Upper lobe of right lung (tissue), 1 donor: ENCODE data around the gene WWOX. TPM values are rescaled to one million over a fixed set of nuclear protein-coding genes. Genes with fewer than 3 reads are reported as not detected.

Experiments
- ATAC-seq: fragments of 200-7000 bp; cut with Tn5 transposase; one replicate; pipeline ENCODE4 v1.9.1; 2020; ENCODE audit warnings: mild to moderate bottlenecking, moderate library complexity
- DNase-seq: peaks from one replicate; pipeline ENCODE4 v3.0.0-alpha.2; 2020
- H3K27ac ChIP-seq: fragments of 200-600 bp; one replicate; pipeline ENCODE4 v1.8.0; 2022
- H3K27me3 ChIP-seq: fragments of 200-600 bp; one replicate; pipeline ENCODE4 v1.8.0; 2022; ENCODE audit warnings: mild to moderate bottlenecking
- H3K36me3 ChIP-seq: fragments of 200-600 bp; one replicate; pipeline ENCODE4 v1.8.0; 2022
- H3K4me1 ChIP-seq: fragments of 200-600 bp; one replicate; pipeline ENCODE4 v1.8.0; 2022
- H3K4me3 ChIP-seq: fragments of 200-600 bp; one replicate; pipeline ENCODE4 v1.8.0; 2022; ENCODE audit warnings: mild to moderate bottlenecking
- H3K9me3 ChIP-seq: fragments of 200-600 bp; one replicate; pipeline ENCODE4 v1.8.0; 2022
- CTCF ChIP-seq: fragments of 200-600 bp; IDR thresholded peaks from one replicate; pipeline ENCODE4 v1.8.0; 2022; ENCODE audit warnings: antibody characterized with exemption
- intact Hi-C: fragments of 100-400 bp; cut with DNase I; formaldehyde crosslinking; loops from one replicate; pipeline ENCODE4 v1.11.0; 2022
- total RNA-seq: library from RNA; stranded (reverse); fragmentation: NEBNext Ultra II Directional; extraction: Animal tissue kit (Norgen Biotek cat#: 25700); gene quantifications from one replicate; pipeline ENCODE4 v1.2.1, GENCODE V29; 2021
- donor health status: DM: no; HTN: yes; CAD: no; lungs with severe emphysema.

Gene WWOX
- total RNA-seq, 1 donor from 2014 or later: 17.0 TPM

GRCh38 chr16:78249056-78249455 lies 149.6 kb downstream of the WWOX start:
- H3K9me3 ChIP-seq: no peaks in the 10 kb centered on the region
- no peaks in the 10 kb centered on the region for H3K36me3 ChIP-seq
- intact Hi-C loops: no loop called here
- peak; percentile 32 for TF ChIP-seq CTCF
- H3K4me1 ChIP-seq: no peaks in the 10 kb centered on the region
- ATAC-seq (peak; percentile 90), DNase-seq (peak; percentile 77)
- no peaks in the 10 kb centered on the region for H3K27me3 ChIP-seq
- H3K27ac ChIP-seq: no peak overlapping the region
- no peak overlapping the region for H3K4me3 ChIP-seq

- DNase-seq: no peak
- Histone ChIP-seq H3K9me3 (no peaks in the 10 kb centered on the region), H3K27me3 (no peaks in the 10 kb centered on the region), H3K4me1 (no peaks in the 10 kb centered on the region), H3K27ac (no peak overlapping the region), H3K4me3 (no peak overlapping the region), H3K36me3 (no peaks in the 10 kb centered on the region)
- intact Hi-C loops: no loop called here
- no peak for TF ChIP-seq CTCF
- peak; percentile 42 for ATAC-seq
These were observed 150.4 kb downstream of the WWOX start for GRCh38 chr16:78249832-78250231.

- no peak for ATAC-seq
- Histone ChIP-seq H3K9me3 (no peaks in the 10 kb centered on the region), H3K36me3 (no peaks in the 10 kb centered on the region), H3K4me1 (no peaks in the 10 kb centered on the region), H3K27me3 (no peaks in the 10 kb centered on the region), H3K4me3 (no peak overlapping the region), H3K27ac (no peak overlapping the region)
- DNase-seq: no peak
- TF ChIP-seq CTCF: no peak
- intact Hi-C loops: no loop called here
These were observed 151.7 kb downstream of the WWOX start for GRCh38 chr16:78251115-78251514.

GRCh38 chr16:78252757-78253156 lies 153.3 kb downstream of the WWOX start:
- no peaks in the 10 kb centered on the region for H3K4me1 ChIP-seq
- H3K9me3 ChIP-seq: no peaks in the 10 kb centered on the region
- H3K27me3 ChIP-seq: no peaks in the 10 kb centered on the region
- no peak for TF ChIP-seq CTCF
- DNase-seq: no peak
- no peaks in the 10 kb centered on the region for H3K36me3 ChIP-seq
- no peak for ATAC-seq
- no peak overlapping the region for H3K27ac ChIP-seq
- no peak overlapping the region for H3K4me3 ChIP-seq
- intact Hi-C loops: no loop called here

GRCh38 chr16:78254841-78255240 lies 155.4 kb downstream of the WWOX start:
- intact Hi-C loops: no loop called here
- Histone ChIP-seq H3K36me3 (no peaks in the 10 kb centered on the region), H3K27me3 (no peaks in the 10 kb centered on the region), H3K27ac (no peak overlapping the region), H3K9me3 (no peaks in the 10 kb centered on the region), H3K4me1 (no peaks in the 10 kb centered on the region), H3K4me3 (no peak overlapping the region)
- ATAC-seq: no peak
- DNase-seq: no peak
- no peak for TF ChIP-seq CTCF

- no peaks in the 10 kb centered on the region for H3K9me3 ChIP-seq
- intact Hi-C loops: no loop called here
- ATAC-seq (no peak), DNase-seq (no peak)
- no peak overlapping the region for H3K27ac ChIP-seq
- H3K27me3 ChIP-seq: no peaks in the 10 kb centered on the region
- H3K4me3 ChIP-seq: no peak overlapping the region
- no peaks in the 10 kb centered on the region for H3K4me1 ChIP-seq
- no peak for TF ChIP-seq CTCF
- no peaks in the 10 kb centered on the region for H3K36me3 ChIP-seq
These were observed 157.4 kb downstream of the WWOX start for GRCh38 chr16:78256686-78257375.
